Suppressor macrophage treated with lipopolysaccharide for 4 hours (primary cell): ENCODE data around the gene FAM76A.
"Not testable (repeated sequence)": the region's sequence is repeated elsewhere in the genome, so short reads cannot be mapped to it uniquely, and the experiment has no call there.

Source experiments
- DNase-seq: peaks from one replicate; pipeline ENCODE4 v3.0.0-alpha.2; 2020

The FAM76A gene

DNA sequence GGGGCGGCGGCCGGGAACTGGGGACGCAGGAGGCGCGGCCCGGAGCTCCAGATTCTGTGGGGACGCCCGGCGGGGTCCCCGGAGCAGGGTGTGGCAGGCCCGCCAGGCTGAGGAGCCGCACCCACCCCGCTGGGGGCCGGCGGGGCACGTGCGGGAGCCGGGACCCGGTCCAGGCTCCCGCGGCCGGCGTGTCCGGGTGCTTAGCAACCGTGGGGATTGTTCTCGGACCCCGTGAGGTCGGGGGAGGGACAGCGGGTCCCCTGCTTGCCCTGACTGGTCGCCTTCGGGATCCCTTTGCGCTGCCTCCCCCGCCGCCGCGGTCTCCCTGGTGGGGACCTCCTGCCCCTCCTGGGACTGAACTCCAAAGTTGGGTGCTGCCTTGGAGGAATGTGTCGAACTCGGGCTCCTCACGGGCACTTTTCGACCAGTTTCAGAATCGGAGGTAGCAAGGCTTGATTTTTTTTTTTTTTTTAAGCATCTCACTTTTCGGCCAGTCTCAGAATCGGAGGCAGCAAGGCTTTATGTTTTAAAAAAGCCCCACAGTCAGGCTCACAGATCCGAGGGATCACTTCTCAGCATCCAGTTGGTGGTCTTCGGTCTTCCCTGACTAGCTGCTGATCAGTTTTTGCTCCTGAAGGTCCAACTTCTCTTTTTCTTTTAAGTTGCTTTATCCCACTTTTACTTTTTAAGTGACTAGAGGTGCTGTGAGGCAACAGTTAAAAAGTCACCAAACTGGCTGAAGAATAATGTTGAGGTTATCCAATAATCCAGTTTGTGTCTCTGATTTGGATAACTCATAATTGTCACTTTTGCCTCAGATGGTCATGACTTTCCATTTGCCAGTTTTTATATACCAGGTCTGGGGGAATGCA, 648 bp downstream of the FAM76A start:
- peak; percentile 57 for DNase-seq

DNA sequence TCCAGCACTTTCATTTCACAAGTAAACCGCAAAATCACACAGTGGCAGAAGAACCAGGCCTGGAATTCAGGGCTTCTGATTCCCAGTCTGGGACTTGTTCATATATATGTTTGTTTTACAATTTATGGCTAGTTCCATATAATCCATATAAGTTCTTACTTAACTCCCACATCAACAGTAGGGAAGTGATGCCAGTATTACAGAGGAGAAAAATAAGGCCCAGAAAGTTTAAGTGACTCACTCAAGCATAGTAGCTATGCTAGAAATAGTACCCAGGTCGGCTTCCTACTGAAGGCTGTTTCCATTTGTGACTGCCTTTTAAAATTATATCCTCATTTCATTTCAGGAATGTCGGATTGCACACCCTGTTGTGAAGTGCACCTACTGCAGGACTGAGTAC, 1.4 kb downstream of the FAM76A start:
- peak; percentile 67 for DNase-seq

DNA sequence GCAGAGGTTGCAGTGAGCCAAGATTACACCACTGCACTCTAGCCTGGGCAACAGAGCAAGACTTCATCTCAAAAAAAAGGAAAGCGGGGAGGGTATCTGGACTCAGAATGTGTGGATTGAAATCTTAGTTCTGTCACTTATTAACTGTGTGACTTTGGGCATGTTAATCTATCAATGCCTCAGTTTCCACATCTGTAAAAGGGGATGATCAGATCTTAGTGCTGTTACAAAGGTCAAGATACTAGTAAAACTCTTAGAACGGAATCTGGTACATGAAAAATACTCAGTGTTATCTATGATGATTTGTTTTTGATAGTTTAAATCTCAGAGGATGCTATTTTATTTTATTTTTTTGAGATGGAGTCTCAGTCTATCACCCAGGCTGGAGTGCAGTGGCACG, 10.5 kb downstream of the FAM76A start:
- DNase-seq: no peak

GRCh38 chr1:27741121-27741520, 15.4 kb downstream of the FAM76A start:
- DNase-seq: no peak

DNA sequence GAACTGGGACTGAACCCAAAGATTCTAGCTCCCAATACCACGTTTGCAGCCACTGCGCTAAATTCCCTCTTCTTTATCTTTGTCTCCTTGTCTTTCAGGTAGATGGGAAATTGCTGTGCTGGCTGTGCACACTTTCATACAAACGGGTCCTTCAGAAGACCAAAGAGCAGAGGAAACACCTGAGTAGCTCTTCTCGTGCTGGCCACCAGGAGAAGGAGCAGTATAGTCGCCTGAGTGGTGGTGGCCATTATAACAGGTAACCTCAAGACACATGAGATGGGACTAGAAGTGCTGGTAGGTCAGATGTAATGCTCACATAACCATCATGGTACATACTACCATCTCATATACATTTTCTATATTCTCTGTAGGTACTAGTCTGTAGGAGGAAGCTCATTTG, 18.8 kb downstream of the FAM76A start:
- no peak for DNase-seq

DNA sequence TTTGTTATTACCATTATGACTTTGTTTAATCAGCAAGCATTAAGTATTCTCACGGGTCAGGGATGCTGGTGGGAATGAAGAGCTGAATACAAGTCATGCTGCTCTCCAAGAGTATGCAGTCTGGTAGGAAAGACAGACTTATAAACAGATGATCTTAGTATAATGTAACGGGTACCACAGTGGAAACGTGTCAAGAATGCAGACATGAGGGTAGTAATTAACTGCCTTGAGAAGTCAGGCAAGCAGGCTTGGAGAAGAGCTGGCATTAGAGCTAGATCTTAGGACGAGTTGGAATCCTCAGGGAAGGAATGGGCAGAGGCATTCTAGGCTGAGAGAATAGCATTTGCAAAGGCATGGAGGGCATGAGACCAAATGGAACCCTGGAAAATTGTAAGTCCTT, 19.7 kb downstream of the FAM76A start:
- DNase-seq: no peak

GRCh38 chr1:27752360-27752759, 26.6 kb downstream of the FAM76A start:
- DNase-seq: no peak

GRCh38 chr1:27755286-27755685, 29.5 kb downstream of the FAM76A start:
- DNase-seq: no peak

GRCh38 chr1:27755865-27756264, 30.1 kb downstream of the FAM76A start:
- no peak for DNase-seq

DNA sequence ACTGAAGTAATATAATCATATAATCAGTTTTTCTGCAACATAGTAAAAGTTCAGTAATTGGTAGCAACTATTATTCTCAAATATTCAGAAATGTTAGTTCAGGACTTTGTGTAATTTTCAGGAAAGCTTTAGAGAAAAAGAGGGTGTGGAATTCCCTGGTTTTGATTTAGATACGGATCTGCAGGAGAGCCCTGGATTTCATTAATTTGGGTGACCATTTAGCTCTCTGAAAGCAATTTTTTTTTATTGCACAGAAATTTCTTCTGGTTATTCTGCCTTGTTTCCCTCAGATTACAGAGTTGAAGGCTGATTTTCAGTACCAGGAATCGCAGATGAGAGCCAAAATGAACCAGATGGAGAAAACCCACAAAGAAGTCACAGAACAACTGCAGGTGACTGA, 33.5 kb downstream of the FAM76A start:
- no peak for DNase-seq

DNA sequence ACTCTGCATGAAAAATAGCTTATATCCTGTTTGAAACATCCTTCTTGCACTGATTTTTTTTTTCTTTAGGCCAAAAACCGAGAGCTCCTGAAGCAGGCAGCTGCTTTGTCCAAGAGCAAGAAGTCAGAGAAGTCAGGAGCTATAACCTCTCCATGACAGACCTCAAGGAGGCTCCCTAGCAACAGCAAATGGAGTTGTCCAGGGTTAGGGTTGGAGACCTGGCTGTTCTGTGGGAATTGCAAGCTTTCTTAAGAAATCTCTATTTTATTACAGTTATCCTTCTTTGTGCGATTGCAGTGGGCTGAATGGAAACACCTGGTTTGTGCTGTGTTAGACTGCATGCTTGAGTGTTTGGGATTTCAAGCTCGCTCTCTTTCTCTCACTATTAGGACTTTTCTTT, 34.7 kb downstream of the FAM76A start:
- no peak for DNase-seq

GRCh38 chr1:27762033-27762432, 36.3 kb downstream of the FAM76A start:
- no peak for DNase-seq

GRCh38 chr1:27763358-27763757, 37.6 kb downstream of the FAM76A start:
- DNase-seq: no peak

- DNase-seq: no peak
These were observed 44.6 kb downstream of the FAM76A start for GRCh38 chr1:27770293-27770830.

GRCh38 chr1:27772036-27772931, 46.5 kb downstream of the FAM76A start:
- DNase-seq: peak; percentile 30

GRCh38 chr1:27772932-27773825, 47.4 kb downstream of the FAM76A start, which contains the start of gene STX12:
STX12 (plus strand) TSS chr1:27773219; CDS start chr1:27773308, 89 bp downstream.
- DNase-seq: peak; percentile 100

DNA sequence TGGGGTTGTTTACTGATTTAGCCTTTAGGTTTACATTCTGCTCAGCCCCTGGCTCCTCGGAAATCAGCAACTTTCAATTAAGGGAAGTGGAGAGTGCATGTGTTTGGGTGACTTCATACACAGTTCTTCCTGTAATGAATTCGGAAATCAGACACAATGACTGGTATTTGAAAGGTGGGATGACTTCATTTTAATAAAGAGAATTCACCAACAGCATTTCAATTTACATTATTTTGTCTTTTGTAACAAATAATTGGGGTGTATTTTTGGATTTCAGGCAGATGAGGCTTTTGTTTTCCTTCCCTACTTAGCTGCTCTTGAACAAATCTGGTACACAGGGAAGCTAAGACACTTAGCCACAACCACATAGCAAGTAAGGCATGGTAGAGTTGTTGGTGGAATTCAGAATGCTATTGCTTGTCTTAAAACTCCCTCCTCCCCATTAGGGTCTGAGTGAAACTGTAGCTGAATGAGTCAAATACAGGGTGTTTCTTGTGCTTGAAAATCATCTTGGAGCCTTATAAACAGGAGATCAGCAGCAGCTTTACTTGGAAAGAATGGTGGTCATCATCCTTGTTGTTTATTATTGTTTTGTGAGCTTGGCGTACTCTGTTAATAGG, 48.2 kb downstream of the FAM76A start:
- peak; percentile 81 for DNase-seq

GRCh38 chr1:27774654-27775053, 48.9 kb downstream of the FAM76A start:
- DNase-seq: peak; percentile 14

- not testable (repeated sequence) for DNase-seq
These were observed 49.6 kb downstream of the FAM76A start for GRCh38 chr1:27775336-27775735.

GRCh38 chr1:27776276-27776675, 50.5 kb downstream of the FAM76A start:
- not testable (repeated sequence) for DNase-seq

DNA sequence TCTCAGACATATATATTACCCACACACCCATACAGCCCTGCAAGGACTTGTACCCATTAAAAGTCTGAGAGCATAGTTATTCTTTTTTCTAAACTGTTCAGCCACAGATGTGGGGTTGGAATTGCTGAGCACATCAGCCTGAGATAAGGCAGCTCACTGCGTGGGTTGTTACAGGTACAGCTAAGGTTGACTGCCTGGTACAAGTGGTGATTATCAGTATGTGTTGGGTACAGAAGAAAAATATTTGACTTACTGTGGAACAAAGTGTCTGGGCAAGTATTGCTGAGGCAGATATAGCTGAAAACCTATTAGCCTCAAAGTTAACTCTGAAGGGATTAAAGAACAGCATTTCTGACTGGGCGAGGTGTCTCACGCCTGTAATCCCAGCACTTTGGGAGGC, 52.3 kb downstream of the FAM76A start:
- no peak for DNase-seq

GRCh38 chr1:27779122-27779521, 53.4 kb downstream of the FAM76A start:
- DNase-seq: peak; percentile 40
